ENCODE measurements around the gene TEX11. TPM values are rescaled to one million over a fixed set of nuclear protein-coding genes. Genes with fewer than 3 reads are reported as not detected.

TEX11 gene
- total and polyA plus RNA-seq, 10 of the 15 experiments (the other 5 are each of a cell fraction or from before 2014, with no cell fraction given): not detected

Small RNA genes lying within 50 kb of the gene (small RNA-seq; reads per million reads assigned to genes)
- gene SNORD3E: not detected

Other genes with a start within 250 kb of the TEX11 start
- not detected in 2 replicates for gene SLC7A3, start 22.4 kb upstream of the TEX11 start, total RNA-seq (2014; rRNA removed)
- gene SLC7A3, start 22.4 kb upstream of the TEX11 start, total RNA-seq (2014; rRNA removed; fragmentation: Illumina TruSeq; extraction: Trizol): not detected in 2 replicates
- gene SLC7A3, start 22.4 kb upstream of the TEX11 start, total RNA-seq (2021): 0.18 TPM in 1 of 2 replicates, not detected in the other
- not detected in 2 replicates for gene SLC7A3, start 22.4 kb upstream of the TEX11 start, polyA plus RNA-seq (2011; rRNA removed)
- not detected in 2 replicates for gene SLC7A3, start 22.4 kb upstream of the TEX11 start, polyA plus RNA-seq (2014; fragmentation: Illumina TruSeq; extraction: Trizol)
- gene SLC7A3, start 22.4 kb upstream of the TEX11 start, polyA plus RNA-seq (2014; fragmentation: Nextera tagmentation; extraction: Ambion mirVana): not detected
- not detected in 2 replicates for gene SLC7A3, start 22.4 kb upstream of the TEX11 start, polyA plus RNA-seq (2014; rRNA removed)
- gene SLC7A3, start 22.4 kb upstream of the TEX11 start, polyA plus RNA-seq (2016; fragmentation: Nextera tagmentation; extraction: Ambion mirVana): under 1 TPM in 1 of 2 experiments, not detected in 1; 0.09 TPM
- 36.8 and 43.4 TPM in 2 replicates for gene SNX12, start 159.6 kb upstream of the TEX11 start, total RNA-seq (2014; rRNA removed)
- gene SNX12, start 159.6 kb upstream of the TEX11 start, total RNA-seq (2014; rRNA removed; fragmentation: Illumina TruSeq; extraction: Trizol): 29.6 and 31.6 TPM in 2 replicates
- 47.7 and 50.4 TPM in 2 replicates for gene SNX12, start 159.6 kb upstream of the TEX11 start, total RNA-seq (2021)
- gene SNX12, start 159.6 kb upstream of the TEX11 start, polyA plus RNA-seq (2011; rRNA removed): 48.2 and 48.4 TPM in 2 replicates
- gene SNX12, start 159.6 kb upstream of the TEX11 start, polyA plus RNA-seq (2014; fragmentation: Illumina TruSeq; extraction: Trizol): 31.4 and 38.3 TPM in 2 replicates
- gene SNX12, start 159.6 kb upstream of the TEX11 start, polyA plus RNA-seq (2014; fragmentation: Nextera tagmentation; extraction: Ambion mirVana): 10 to 100 TPM; 13.5 to 22.6 TPM
- 40.0 and 40.6 TPM in 2 replicates for gene SNX12, start 159.6 kb upstream of the TEX11 start, polyA plus RNA-seq (2014; rRNA removed)
- 1 to 10 TPM; 4.4 TPM for gene SNX12, start 159.6 kb upstream of the TEX11 start, polyA plus RNA-seq (2016; fragmentation: Nextera tagmentation; extraction: Ambion mirVana)
- gene FOXO4, start 187.1 kb upstream of the TEX11 start, total RNA-seq (2014; rRNA removed): 2.7 and 2.8 TPM in 2 replicates
- gene FOXO4, start 187.1 kb upstream of the TEX11 start, total RNA-seq (2014; rRNA removed; fragmentation: Illumina TruSeq; extraction: Trizol): 1.9 and 2.4 TPM in 2 replicates
- 6.9 and 8.1 TPM in 2 replicates for gene FOXO4, start 187.1 kb upstream of the TEX11 start, total RNA-seq (2021)
- 2.0 and 3.3 TPM in 2 replicates for gene FOXO4, start 187.1 kb upstream of the TEX11 start, polyA plus RNA-seq (2011; rRNA removed)
- 1.1 and 2.9 TPM in 2 replicates for gene FOXO4, start 187.1 kb upstream of the TEX11 start, polyA plus RNA-seq (2014; fragmentation: Illumina TruSeq; extraction: Trizol)
- gene FOXO4, start 187.1 kb upstream of the TEX11 start, polyA plus RNA-seq (2014; fragmentation: Nextera tagmentation; extraction: Ambion mirVana): under 1 TPM; 0.05 to 0.11 TPM
- gene FOXO4, start 187.1 kb upstream of the TEX11 start, polyA plus RNA-seq (2014; rRNA removed): 3.2 and 3.4 TPM in 2 replicates
- 1 to 10 TPM in 1 of 2 experiments, under 1 TPM in 1; 0.97 to 1.2 TPM for gene FOXO4, start 187.1 kb upstream of the TEX11 start, polyA plus RNA-seq (2016; fragmentation: Nextera tagmentation; extraction: Ambion mirVana)
- 0.54 and 2.3 TPM in 2 replicates for gene CXorf65, start 198.0 kb upstream of the TEX11 start, total RNA-seq (2014; rRNA removed)
- gene CXorf65, start 198.0 kb upstream of the TEX11 start, total RNA-seq (2014; rRNA removed; fragmentation: Illumina TruSeq; extraction: Trizol): 2.5 and 4.0 TPM in 2 replicates
- 4.0 and 4.8 TPM in 2 replicates for gene CXorf65, start 198.0 kb upstream of the TEX11 start, total RNA-seq (2021)
- 4.8 and 9.0 TPM in 2 replicates for gene CXorf65, start 198.0 kb upstream of the TEX11 start, polyA plus RNA-seq (2011; rRNA removed)
- gene CXorf65, start 198.0 kb upstream of the TEX11 start, polyA plus RNA-seq (2014; fragmentation: Illumina TruSeq; extraction: Trizol): 2.1 and 27.5 TPM in 2 replicates
- gene CXorf65, start 198.0 kb upstream of the TEX11 start, polyA plus RNA-seq (2014; fragmentation: Nextera tagmentation; extraction: Ambion mirVana): 1 to 10 TPM; 2.1 to 2.8 TPM
- 1.8 and 2.7 TPM in 2 replicates for gene CXorf65, start 198.0 kb upstream of the TEX11 start, polyA plus RNA-seq (2014; rRNA removed)
- 1 to 10 TPM in 1 of 2 experiments, under 1 TPM in 1; 0.82 to 2.4 TPM for gene CXorf65, start 198.0 kb upstream of the TEX11 start, polyA plus RNA-seq (2016; fragmentation: Nextera tagmentation; extraction: Ambion mirVana)
- 58.6 and 63.9 TPM in 2 replicates for gene IL2RG, start 202.9 kb upstream of the TEX11 start, total RNA-seq (2014; rRNA removed)
- gene IL2RG, start 202.9 kb upstream of the TEX11 start, total RNA-seq (2014; rRNA removed; fragmentation: Illumina TruSeq; extraction: Trizol): 79.4 and 89.8 TPM in 2 replicates
- gene IL2RG, start 202.9 kb upstream of the TEX11 start, total RNA-seq (2021): 155 and 159 TPM in 2 replicates
- gene IL2RG, start 202.9 kb upstream of the TEX11 start, polyA plus RNA-seq (2011; rRNA removed): 523 and 686 TPM in 2 replicates
- 485 TPM in 2 replicates for gene IL2RG, start 202.9 kb upstream of the TEX11 start, polyA plus RNA-seq (2014; fragmentation: Illumina TruSeq; extraction: Trizol)
- 100 to 1,000 TPM; 135 to 138 TPM for gene IL2RG, start 202.9 kb upstream of the TEX11 start, polyA plus RNA-seq (2014; fragmentation: Nextera tagmentation; extraction: Ambion mirVana)
- 189 and 207 TPM in 2 replicates for gene IL2RG, start 202.9 kb upstream of the TEX11 start, polyA plus RNA-seq (2014; rRNA removed)
- 100 to 1,000 TPM; 236 to 269 TPM for gene IL2RG, start 202.9 kb upstream of the TEX11 start, polyA plus RNA-seq (2016; fragmentation: Nextera tagmentation; extraction: Ambion mirVana)
- gene MED12, start 209.9 kb upstream of the TEX11 start, total RNA-seq (2014; rRNA removed): 14.8 and 20.3 TPM in 2 replicates
- 5.7 and 5.9 TPM in 2 replicates for gene MED12, start 209.9 kb upstream of the TEX11 start, total RNA-seq (2014; rRNA removed; fragmentation: Illumina TruSeq; extraction: Trizol)
- 28.5 and 28.8 TPM in 2 replicates for gene MED12, start 209.9 kb upstream of the TEX11 start, total RNA-seq (2021)
- 4.9 and 13.0 TPM in 2 replicates for gene MED12, start 209.9 kb upstream of the TEX11 start, polyA plus RNA-seq (2011; rRNA removed)
- 18.3 and 18.9 TPM in 2 replicates for gene MED12, start 209.9 kb upstream of the TEX11 start, polyA plus RNA-seq (2014; fragmentation: Illumina TruSeq; extraction: Trizol)
- 1 to 10 TPM in 1 of 2 experiments, under 1 TPM in 1; 0.68 to 1.7 TPM for gene MED12, start 209.9 kb upstream of the TEX11 start, polyA plus RNA-seq (2014; fragmentation: Nextera tagmentation; extraction: Ambion mirVana)
- 13.5 and 15.2 TPM in 2 replicates for gene MED12, start 209.9 kb upstream of the TEX11 start, polyA plus RNA-seq (2014; rRNA removed)
- 10 to 100 TPM; 13.9 to 14.0 TPM for gene MED12, start 209.9 kb upstream of the TEX11 start, polyA plus RNA-seq (2016; fragmentation: Nextera tagmentation; extraction: Ambion mirVana)
- 0.16 and 0.23 TPM in 2 replicates for gene NLGN3, start 236.1 kb upstream of the TEX11 start, total RNA-seq (2014; rRNA removed)
- 0.14 and 0.18 TPM in 2 replicates for gene NLGN3, start 236.1 kb upstream of the TEX11 start, total RNA-seq (2014; rRNA removed; fragmentation: Illumina TruSeq; extraction: Trizol)
- 0.33 and 0.56 TPM in 2 replicates for gene NLGN3, start 236.1 kb upstream of the TEX11 start, total RNA-seq (2021)
- gene NLGN3, start 236.1 kb upstream of the TEX11 start, polyA plus RNA-seq (2011; rRNA removed): 0.33 and 0.48 TPM in 2 replicates
- 0.48 and 0.73 TPM in 2 replicates for gene NLGN3, start 236.1 kb upstream of the TEX11 start, polyA plus RNA-seq (2014; fragmentation: Illumina TruSeq; extraction: Trizol)
- gene NLGN3, start 236.1 kb upstream of the TEX11 start, polyA plus RNA-seq (2014; fragmentation: Nextera tagmentation; extraction: Ambion mirVana): under 1 TPM; 0.07 to 0.13 TPM
- 0.50 and 0.61 TPM in 2 replicates for gene NLGN3, start 236.1 kb upstream of the TEX11 start, polyA plus RNA-seq (2014; rRNA removed)
- under 1 TPM; 0.21 to 0.42 TPM for gene NLGN3, start 236.1 kb upstream of the TEX11 start, polyA plus RNA-seq (2016; fragmentation: Nextera tagmentation; extraction: Ambion mirVana)

Measured in GM12878 (cell line).